CD14-positive monocyte (primary cell): ENCODE data around the gene GLB1L2. TPM values are rescaled to one million over a fixed set of nuclear protein-coding genes. Genes with fewer than 3 reads are reported as not detected.

ENCODE experiments used
- DNase-seq, 3 donors: peaks; one replicate each; pipeline ENCODE4 v3.0.0-alpha.2; 2011 to 2022
- H2AFZ ChIP-seq: 2 replicates; pipeline ENCODE4 v1.6.0; 2012; ENCODE audit warnings: mild to moderate bottlenecking, low read depth, low read length, inconsistent platforms; ENCODE audit not compliant: insufficient read depth, poor library complexity, severe bottlenecking
- H3K27ac ChIP-seq, 2 donors: 1 replicate in 1 of 2; 2 replicates in 1 of 2; pipeline ENCODE4 v1.5.1; 2012 to 2013; ENCODE audit warnings: low read length in 2 of 2, control low read depth in 1 of 2, inconsistent platforms in 1 of 2, low read depth in 1 of 2, mild to moderate bottlenecking in 1 of 2
- H3K27me3 ChIP-seq, 2 donors: one replicate each; pipeline versions ENCODE4 v1.6.0 to v1.6.1; 2011 to 2013; ENCODE audit warnings: low read length in 2 of 2; ENCODE audit not compliant: control insufficient read depth in 2 of 2, insufficient read depth in 2 of 2
- H3K36me3 ChIP-seq, 2 donors: replicated peaks in 1 of 2; 1 replicate in 1 of 2; 2 replicates in 1 of 2; pipeline versions ENCODE4 v1.5.1 to v1.6.1; 2012 to 2013; ENCODE audit warnings: low read length in 2 of 2, control low read depth in 1 of 2, inconsistent platforms in 1 of 2, mild to moderate bottlenecking in 1 of 2; ENCODE audit not compliant: insufficient read depth in 2 of 2, control insufficient read depth in 1 of 2
- H3K4me1 ChIP-seq, 2 donors: 1 replicate in 1 of 2; 2 replicates in 1 of 2; pipeline versions ENCODE4 v1.5.1 to v1.6.1; 2012 to 2013; ENCODE audit warnings: low read length in 2 of 2, control low read depth in 1 of 2, inconsistent platforms in 1 of 2, mild to moderate bottlenecking in 1 of 2, moderate library complexity in 1 of 2; ENCODE audit not compliant: insufficient read depth in 2 of 2, control insufficient read depth in 1 of 2
- H3K4me2 ChIP-seq: replicated peaks from 2 replicates; pipeline ENCODE3; 2012; ENCODE audit warnings: low read length, moderate library complexity, mild to moderate bottlenecking; ENCODE audit not compliant: poor library complexity, severe bottlenecking; ENCODE audit errors: extremely low read depth
- H3K4me3 ChIP-seq, 3 experiments: fragments of 200-600 bp in 1 of 3; sonication (generic) in 1 of 3; replicated peaks in 1 of 3; 1 replicate in 2 of 3; 2 replicates in 1 of 3; pipeline ENCODE4 v1.5.1; 2011 to 2013; ENCODE audit warnings: low read length in 3 of 3, mild to moderate bottlenecking in 3 of 3, control low read depth in 2 of 3, low read depth in 2 of 3, inconsistent platforms in 1 of 3, moderate library complexity in 1 of 3
- H3K79me2 ChIP-seq: 2 replicates; pipeline ENCODE4 v1.6.0; 2012; ENCODE audit warnings: mild to moderate bottlenecking, control low read depth, inconsistent platforms, low read length, moderate library complexity; ENCODE audit not compliant: insufficient read depth
- H3K9ac ChIP-seq: 2 replicates; pipeline ENCODE4 v1.6.0; 2017; ENCODE audit warnings: low read length, mild to moderate bottlenecking; ENCODE audit not compliant: insufficient read depth, poor library complexity, severe bottlenecking
- H3K9me3 ChIP-seq, 2 donors: replicated peaks in 1 of 2; 1 replicate in 1 of 2; 2 replicates in 1 of 2; pipeline versions ENCODE4 v1.5.1 to v1.6.1; 2012 to 2013; ENCODE audit warnings: low read length in 2 of 2, control low read depth in 1 of 2; ENCODE audit not compliant: control insufficient read depth in 1 of 2, insufficient read depth in 1 of 2
- H4K20me1 ChIP-seq: 2 replicates; pipeline ENCODE4 v1.6.0; 2012; ENCODE audit warnings: mild to moderate bottlenecking, low read length, control low read depth, moderate library complexity; ENCODE audit not compliant: insufficient read depth
- H3K27ac Mint-ChIP-seq, 7 donors: one replicate each; pipeline ENCODE4 v1.8.0; 2020; ENCODE audit warnings: mild to moderate bottlenecking in 7 of 7, mixed read lengths in 7 of 7, moderate library complexity in 6 of 7, inconsistent platforms in 2 of 7
- H3K27me3 Mint-ChIP-seq, 3 donors: one replicate each; pipeline ENCODE4 v1.8.0; 2021 to 2022; ENCODE audit warnings: low read depth in 3 of 3, mild to moderate bottlenecking in 3 of 3, mixed read lengths in 3 of 3, moderate library complexity in 3 of 3, inconsistent platforms in 1 of 3
- H3K36me3 Mint-ChIP-seq, 2 donors: one replicate each; pipeline ENCODE4 v1.8.0; 2020; ENCODE audit warnings: mixed read lengths in 2 of 2, inconsistent platforms in 1 of 2, mild to moderate bottlenecking in 1 of 2
- H3K4me1 Mint-ChIP-seq: one replicate; pipeline ENCODE4 v1.8.0; 2020; ENCODE audit warnings: mild to moderate bottlenecking, mixed read lengths
- H3K4me3 Mint-ChIP-seq, 2 donors: one replicate each; pipeline ENCODE4 v1.8.0; 2020; ENCODE audit warnings: mild to moderate bottlenecking in 2 of 2, mixed read lengths in 2 of 2, moderate library complexity in 1 of 2
- H3K9me3 Mint-ChIP-seq, 7 donors: one replicate each; pipeline ENCODE4 v1.8.0; 2020 to 2022; ENCODE audit warnings: mixed read lengths in 7 of 7, mild to moderate bottlenecking in 6 of 7, moderate library complexity in 6 of 7, inconsistent platforms in 2 of 7
- CTCF ChIP-seq: fragments of 200-600 bp; IDR thresholded peaks from one replicate; pipeline ENCODE4 v1.8.0; 2022; ENCODE audit warnings: antibody characterized with exemption, mild to moderate bottlenecking
- WGBS: methylation state at CpG from one replicate; pipeline ENCODE4 v1.1.5; 2013; ENCODE audit warnings: missing lambda C conversion rate; ENCODE audit not compliant: insufficient coverage; 5-methylcytosine and 5-hydroxymethylcytosine counted together
- intact Hi-C, 2 donors: fragments of 100-400 bp; cut with micrococcal nuclease; formaldehyde crosslinking; loops; one replicate each; pipeline versions ENCODE4 v1.15.0 to v1.15.1; 2023
- polyA plus RNA-seq, 3 donors: library from polyadenylated mRNA; depleted of rRNA in 1 of 3; unstranded in 2 of 3; stranded (reverse) in 1 of 3; fragments of 300-500 nt in 2 of 3; fragments of >200 nt in 1 of 3; fragmentation: Illumina TruSeq in 2 of 3; gene quantifications; 1 replicate in 2 of 3; 2 replicates in 1 of 3; pipeline ENCODE4 v1.2.3, GENCODE V29; 2012 to 2021

The GLB1L2 gene
- polyA plus RNA-seq, 3 donors = not detected

- Mint-ChIP-seq H3K4me1 (no peaks in the 10 kb centered on the region), H3K9me3 (peaks cover 0 to 1% (median 0%) of the 10 kb centered on the region in 7 donors), H3K27ac (no peak overlapping the region), H3K4me3 (no peak overlapping the region), H3K27me3 (peaks cover 0 to 7% (median 3%) of the 10 kb centered on the region in 3 donors), H3K36me3 (no peaks in the 10 kb centered on the region)
- no peaks in the 10 kb centered on the region for H3K4me1 ChIP-seq
- no peak overlapping the region for H3K9ac ChIP-seq
- H3K27me3 ChIP-seq = no peaks in the 10 kb centered on the region
- H3K4me2 ChIP-seq = no peak overlapping the region
- H2AFZ ChIP-seq = no peak overlapping the region
- no peak for DNase-seq
- H3K27ac ChIP-seq = no peak overlapping the region
- intact Hi-C loops = no loop called here
- H3K4me3 ChIP-seq = no peak overlapping the region
- H3K9me3 ChIP-seq = no peaks in the 10 kb centered on the region
- H3K79me2 ChIP-seq = no peaks in the 10 kb centered on the region
- 94% methylated on average over 5 of the region's 8 CpGs for WGBS
- H4K20me1 ChIP-seq = no peaks in the 10 kb centered on the region
- TF ChIP-seq CTCF = no peak
- no peaks in the 10 kb centered on the region for H3K36me3 ChIP-seq
Measured at GRCh38 chr11:134372961-134373360, 41.2 kb downstream of the GLB1L2 start.

GRCh38 chr11:134373591-134374052 lies 41.8 kb downstream of the GLB1L2 start:
- DNase-seq = no peak
- Histone ChIP-seq H2AFZ (no peak overlapping the region), H3K9me3 (no peaks in the 10 kb centered on the region), H3K27ac (no peak overlapping the region), H3K27me3 (no peaks in the 10 kb centered on the region), H3K4me2 (no peak overlapping the region), H4K20me1 (no peaks in the 10 kb centered on the region), H3K79me2 (no peaks in the 10 kb centered on the region), H3K36me3 (no peaks in the 10 kb centered on the region), H3K4me3 (no peak overlapping the region), H3K9ac (no peak overlapping the region), H3K4me1 (no peaks in the 10 kb centered on the region)
- no peak for TF ChIP-seq CTCF
- H3K36me3 Mint-ChIP-seq = no peaks in the 10 kb centered on the region
- 91% methylated on average over 6 of the region's 14 CpGs for WGBS
- no peak overlapping the region for H3K4me3 Mint-ChIP-seq
- no peaks in the 10 kb centered on the region for H3K4me1 Mint-ChIP-seq
- H3K27ac Mint-ChIP-seq = no peak overlapping the region
- intact Hi-C loops = no loop called here
- H3K9me3 Mint-ChIP-seq = peaks cover 0 to 1% (median 0%) of the 10 kb centered on the region in 7 donors
- peaks cover 0 to 7% (median 3%) of the 10 kb centered on the region in 3 donors for H3K27me3 Mint-ChIP-seq
